Neural cell (in vitro differentiated cells): ENCODE data around the gene ARL4A. TPM values are rescaled to one million over a fixed set of nuclear protein-coding genes. Genes with fewer than 3 reads are reported as not detected.

Experiments used
- H2AFZ ChIP-seq: fragments of 200-600, 300-800 bp; sonication (generic), shearing (Covaris generic); 2 replicates; pipeline ENCODE4 v1.6.0; 2014; ENCODE audit warnings: low read depth, mild to moderate bottlenecking, antibody characterized with exemption, low read length, moderate library complexity
- H3F3A ChIP-seq: fragments of 200-600 bp; shearing (Covaris generic); 2 replicates; pipeline ENCODE4 v1.6.1; 2016; ENCODE audit warnings: mild to moderate bottlenecking, moderate library complexity, mixed read lengths, antibody characterized with exemption, low read length; ENCODE audit not compliant: insufficient read depth, poor library complexity, severe bottlenecking
- H3K27ac ChIP-seq: fragments of 200-600, 300-800 bp; sonication (generic), shearing (Covaris generic); 2 replicates; pipeline ENCODE4 v1.5.1; 2014; ENCODE audit warnings: mild to moderate bottlenecking, low read length, moderate library complexity
- H3K27me3 ChIP-seq: fragments of 300-800, 200-600 bp; sonication (generic), shearing (Covaris generic); 2 replicates; pipeline ENCODE4 v1.6.0; 2014; ENCODE audit warnings: mild to moderate bottlenecking, low read depth, low read length, moderate library complexity; ENCODE audit not compliant: insufficient read depth
- H3K36me3 ChIP-seq: fragments of 300-800, 200-600 bp; sonication (generic), shearing (Covaris generic); 2 replicates; pipeline ENCODE4 v1.5.1; 2014; ENCODE audit warnings: mild to moderate bottlenecking, antibody characterized with exemption, low read length, moderate library complexity; ENCODE audit not compliant: insufficient read depth
- H3K4me2 ChIP-seq: fragments of 300-800, 200-600 bp; sonication (generic), shearing (Covaris generic); 2 replicates; pipeline ENCODE4 v1.6.0; 2014; ENCODE audit warnings: mild to moderate bottlenecking, low read length
- H3K4me3 ChIP-seq: fragments of 300-800, 200-600 bp; sonication (generic), shearing (Covaris generic); 2 replicates; pipeline ENCODE4 v1.5.1; 2014; ENCODE audit warnings: mild to moderate bottlenecking, low read length, moderate library complexity
- H3K79me2 ChIP-seq: fragments of 200-600 bp; shearing (Covaris generic); replicated peaks from 2 replicates; pipeline ENCODE4 v1.6.0; 2014; ENCODE audit warnings: mild to moderate bottlenecking, low read length, moderate library complexity; ENCODE audit not compliant: insufficient read depth
- H3K9ac ChIP-seq: fragments of 300-800, 200-600 bp; sonication (generic), shearing (Covaris generic); 2 replicates; pipeline ENCODE4 v1.6.1; 2016; ENCODE audit warnings: mild to moderate bottlenecking, low read length, mixed read lengths
- H3K9me2 ChIP-seq: fragments of 200-600 bp; shearing (Covaris generic); 2 replicates; pipeline ENCODE4 v1.6.1; 2016; ENCODE audit warnings: mild to moderate bottlenecking, low read length, mixed read lengths; ENCODE audit not compliant: insufficient read depth
- H3K9me3 ChIP-seq: fragments of 200-600, 300-800 bp; sonication (generic), shearing (Covaris generic); 2 replicates; pipeline ENCODE4 v1.6.1; 2016; ENCODE audit warnings: mild to moderate bottlenecking, mixed run types, low read length, moderate library complexity, mixed read lengths
- H4K20me1 ChIP-seq: fragments of 200-600 bp; shearing (Covaris generic); 2 replicates; pipeline ENCODE4 v1.6.1; 2016; ENCODE audit warnings: mild to moderate bottlenecking, mixed run types; ENCODE audit not compliant: insufficient read depth
- CTCF ChIP-seq: fragments of 450-650 bp; IDR thresholded peaks from 2 replicates; pipeline ENCODE4 v1.5.1; 2014; ENCODE audit warnings: antibody characterized with exemption, mild to moderate bottlenecking, moderate library complexity; ENCODE audit not compliant: poor library complexity, severe bottlenecking
- EP300 ChIP-seq: fragments of 450-650 bp; conservative IDR thresholded peaks from 2 replicates; pipeline ENCODE4 v1.6.1; 2014; ENCODE audit warnings: antibody characterized with exemption, mild to moderate bottlenecking, moderate library complexity; ENCODE audit not compliant: poor library complexity, severe bottlenecking
- EZH2 ChIP-seq: fragments of 200-600, 300-800 bp; shearing (Covaris generic), sonication (generic); IDR thresholded peaks from 2 replicates; pipeline ENCODE4 v1.6.1; 2014; ENCODE audit warnings: antibody characterized with exemption, low read length, borderline replicate concordance, mild to moderate bottlenecking; ENCODE audit not compliant: insufficient read depth, poor library complexity, severe bottlenecking
- MXI1 ChIP-seq: fragments of 450-650 bp; conservative IDR thresholded peaks from 2 replicates; pipeline ENCODE4 v1.6.1; 2014; ENCODE audit warnings: antibody characterized with exemption, mild to moderate bottlenecking; ENCODE audit not compliant: poor library complexity, severe bottlenecking
- POLR2AphosphoS5 ChIP-seq: IDR thresholded peaks from 2 replicates; pipeline ENCODE4 v1.6.1; 2012
- RAD21 ChIP-seq: fragments of 450-650 bp; conservative IDR thresholded peaks from 2 replicates; pipeline ENCODE4 v1.6.1; 2014; ENCODE audit warnings: antibody characterized with exemption, mild to moderate bottlenecking, moderate library complexity
- SMC3 ChIP-seq: fragments of 450-650 bp; conservative IDR thresholded peaks from 2 replicates; pipeline ENCODE4 v1.6.1; 2014; ENCODE audit warnings: antibody characterized with exemption, mild to moderate bottlenecking, moderate library complexity; ENCODE audit not compliant: poor library complexity
- TAF1 ChIP-seq: IDR thresholded peaks from 2 replicates; pipeline ENCODE4 v1.6.1; 2012; ENCODE audit warnings: low read depth
- polyA plus RNA-seq: library from polyadenylated mRNA; depleted of rRNA; stranded (reverse); fragments of >200 nt; gene quantifications from 2 replicates; pipeline ENCODE4 v1.2.3, GENCODE V29; 2014
- TF ChIP-seq, protein P1 (sequence below): IDR thresholded peaks from 2 replicates; pipeline ENCODE4 v1.6.1; 2012; ENCODE audit warnings: borderline replicate concordance

The ARL4A gene
- polyA plus RNA-seq, 1 donor from 2014 or later, result 10.9 TPM

DNA sequence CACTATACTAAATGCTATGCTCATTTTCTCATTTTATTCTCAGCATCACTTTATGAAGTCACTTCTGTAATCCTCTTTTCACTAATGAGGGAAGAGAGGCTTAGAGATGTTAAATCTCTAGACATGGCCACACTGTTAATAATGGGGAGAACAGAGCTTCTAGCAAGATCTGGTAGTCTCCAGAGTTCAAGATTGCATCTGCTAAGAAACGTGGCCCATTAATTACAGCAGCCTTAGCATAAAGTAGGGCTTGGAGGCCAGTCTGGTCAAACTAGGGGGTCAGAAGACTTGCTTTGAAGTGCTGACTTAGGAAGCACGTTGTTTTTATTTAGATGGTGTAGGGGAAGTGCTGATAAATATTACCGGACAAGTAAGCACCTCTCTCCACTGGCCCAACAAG is 29.3 kb downstream of the ARL4A start:
- TF ChIP-seq POLR2AphosphoS5 (no peak), RAD21 (no peak), SMC3 (no peak), CTCF (no peak), EP300 (no peak), MXI1 (no peak), EZH2 (no peak), TAF1 (no peak)
- TF ChIP-seq, protein P1, sequence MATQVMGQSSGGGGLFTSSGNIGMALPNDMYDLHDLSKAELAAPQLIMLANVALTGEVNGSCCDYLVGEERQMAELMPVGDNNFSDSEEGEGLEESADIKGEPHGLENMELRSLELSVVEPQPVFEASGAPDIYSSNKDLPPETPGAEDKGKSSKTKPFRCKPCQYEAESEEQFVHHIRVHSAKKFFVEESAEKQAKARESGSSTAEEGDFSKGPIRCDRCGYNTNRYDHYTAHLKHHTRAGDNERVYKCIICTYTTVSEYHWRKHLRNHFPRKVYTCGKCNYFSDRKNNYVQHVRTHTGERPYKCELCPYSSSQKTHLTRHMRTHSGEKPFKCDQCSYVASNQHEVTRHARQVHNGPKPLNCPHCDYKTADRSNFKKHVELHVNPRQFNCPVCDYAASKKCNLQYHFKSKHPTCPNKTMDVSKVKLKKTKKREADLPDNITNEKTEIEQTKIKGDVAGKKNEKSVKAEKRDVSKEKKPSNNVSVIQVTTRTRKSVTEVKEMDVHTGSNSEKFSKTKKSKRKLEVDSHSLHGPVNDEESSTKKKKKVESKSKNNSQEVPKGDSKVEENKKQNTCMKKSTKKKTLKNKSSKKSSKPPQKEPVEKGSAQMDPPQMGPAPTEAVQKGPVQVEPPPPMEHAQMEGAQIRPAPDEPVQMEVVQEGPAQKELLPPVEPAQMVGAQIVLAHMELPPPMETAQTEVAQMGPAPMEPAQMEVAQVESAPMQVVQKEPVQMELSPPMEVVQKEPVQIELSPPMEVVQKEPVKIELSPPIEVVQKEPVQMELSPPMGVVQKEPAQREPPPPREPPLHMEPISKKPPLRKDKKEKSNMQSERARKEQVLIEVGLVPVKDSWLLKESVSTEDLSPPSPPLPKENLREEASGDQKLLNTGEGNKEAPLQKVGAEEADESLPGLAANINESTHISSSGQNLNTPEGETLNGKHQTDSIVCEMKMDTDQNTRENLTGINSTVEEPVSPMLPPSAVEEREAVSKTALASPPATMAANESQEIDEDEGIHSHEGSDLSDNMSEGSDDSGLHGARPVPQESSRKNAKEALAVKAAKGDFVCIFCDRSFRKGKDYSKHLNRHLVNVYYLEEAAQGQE, result no peak
- no peak overlapping the region for H3K27ac ChIP-seq
- no peak overlapping the region for H3K9ac ChIP-seq
- no peak overlapping the region for H3K4me3 ChIP-seq
- peaks cover 9% of the 10 kb centered on the region for H3K27me3 ChIP-seq
- no peak overlapping the region for H2AFZ ChIP-seq
- no peaks in the 10 kb centered on the region for H4K20me1 ChIP-seq
- no peaks in the 10 kb centered on the region for H3K9me2 ChIP-seq
- no peak overlapping the region for H3K4me2 ChIP-seq
- H3K9me3 ChIP-seq, result no peaks in the 10 kb centered on the region
- H3F3A ChIP-seq, result no peaks in the 10 kb centered on the region
- no peaks in the 10 kb centered on the region for H3K36me3 ChIP-seq
- no peaks in the 10 kb centered on the region for H3K79me2 ChIP-seq

DNA sequence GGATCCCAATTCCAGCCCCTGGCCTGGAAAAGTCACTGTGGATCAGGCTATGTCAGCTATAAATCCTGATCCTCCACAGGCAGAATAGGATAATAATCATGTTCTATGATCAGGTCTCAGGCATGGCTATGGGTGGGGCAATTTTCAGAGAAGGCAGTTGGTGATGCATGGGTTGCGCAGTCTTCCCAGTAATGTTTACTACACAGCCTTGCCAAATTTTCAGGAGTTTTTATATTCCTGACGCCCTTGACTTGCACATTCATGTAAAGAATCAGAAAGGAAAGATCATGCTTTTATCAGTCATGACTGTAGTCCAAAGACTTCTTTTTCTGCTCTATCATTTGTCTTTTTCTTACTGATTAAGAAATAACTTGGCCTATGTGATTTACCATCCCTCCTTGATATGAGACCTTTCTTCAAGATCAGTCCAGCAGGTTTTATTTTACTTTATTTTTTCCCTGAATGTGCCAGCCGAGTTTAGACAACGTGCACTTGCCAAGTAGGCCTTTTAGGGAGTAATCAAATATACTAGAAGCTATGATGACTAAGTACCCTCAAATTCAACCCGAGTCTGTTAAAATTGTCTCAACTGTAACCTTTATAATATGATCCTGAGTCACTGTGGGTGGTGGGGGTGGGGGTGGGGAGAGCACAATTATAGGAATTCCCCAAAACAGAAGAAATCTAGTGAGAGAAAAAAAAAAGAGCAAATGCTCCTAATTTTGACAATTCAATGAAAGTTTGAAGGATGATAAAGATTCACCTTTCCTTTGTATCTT is 31.9 kb downstream of the ARL4A start:
- Histone ChIP-seq H3K9me3 (no peaks in the 10 kb centered on the region), H3K27ac (no peak overlapping the region), H3K4me3 (no peak overlapping the region), H3K4me2 (no peak overlapping the region), H3F3A (no peaks in the 10 kb centered on the region), H2AFZ (no peak overlapping the region), H3K79me2 (no peaks in the 10 kb centered on the region), H3K9ac (no peak overlapping the region), H4K20me1 (no peaks in the 10 kb centered on the region), H3K36me3 (no peaks in the 10 kb centered on the region), H3K27me3 (peaks cover 4% of the 10 kb centered on the region), H3K9me2 (no peaks in the 10 kb centered on the region)
- no peak for TF ChIP-seq TAF1
- no peak for TF ChIP-seq EZH2
- no peak for TF ChIP-seq RAD21
- no peak for TF ChIP-seq SMC3
- TF ChIP-seq POLR2AphosphoS5, result no peak
- TF ChIP-seq MXI1, result no peak
- no peak for TF ChIP-seq CTCF
- TF ChIP-seq, protein P1, result no peak
- no peak for TF ChIP-seq EP300
